ENCODE measurements around the gene FAT4.

The FAT4 gene, protein sequence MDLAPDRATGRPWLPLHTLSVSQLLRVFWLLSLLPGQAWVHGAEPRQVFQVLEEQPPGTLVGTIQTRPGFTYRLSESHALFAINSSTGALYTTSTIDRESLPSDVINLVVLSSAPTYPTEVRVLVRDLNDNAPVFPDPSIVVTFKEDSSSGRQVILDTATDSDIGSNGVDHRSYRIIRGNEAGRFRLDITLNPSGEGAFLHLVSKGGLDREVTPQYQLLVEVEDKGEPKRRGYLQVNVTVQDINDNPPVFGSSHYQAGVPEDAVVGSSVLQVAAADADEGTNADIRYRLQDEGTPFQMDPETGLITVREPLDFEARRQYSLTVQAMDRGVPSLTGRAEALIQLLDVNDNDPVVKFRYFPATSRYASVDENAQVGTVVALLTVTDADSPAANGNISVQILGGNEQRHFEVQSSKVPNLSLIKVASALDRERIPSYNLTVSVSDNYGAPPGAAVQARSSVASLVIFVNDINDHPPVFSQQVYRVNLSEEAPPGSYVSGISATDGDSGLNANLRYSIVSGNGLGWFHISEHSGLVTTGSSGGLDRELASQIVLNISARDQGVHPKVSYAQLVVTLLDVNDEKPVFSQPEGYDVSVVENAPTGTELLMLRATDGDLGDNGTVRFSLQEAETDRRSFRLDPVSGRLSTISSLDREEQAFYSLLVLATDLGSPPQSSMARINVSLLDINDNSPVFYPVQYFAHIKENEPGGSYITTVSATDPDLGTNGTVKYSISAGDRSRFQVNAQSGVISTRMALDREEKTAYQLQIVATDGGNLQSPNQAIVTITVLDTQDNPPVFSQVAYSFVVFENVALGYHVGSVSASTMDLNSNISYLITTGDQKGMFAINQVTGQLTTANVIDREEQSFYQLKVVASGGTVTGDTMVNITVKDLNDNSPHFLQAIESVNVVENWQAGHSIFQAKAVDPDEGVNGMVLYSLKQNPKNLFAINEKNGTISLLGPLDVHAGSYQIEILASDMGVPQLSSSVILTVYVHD (N-terminal part only)

DNA sequence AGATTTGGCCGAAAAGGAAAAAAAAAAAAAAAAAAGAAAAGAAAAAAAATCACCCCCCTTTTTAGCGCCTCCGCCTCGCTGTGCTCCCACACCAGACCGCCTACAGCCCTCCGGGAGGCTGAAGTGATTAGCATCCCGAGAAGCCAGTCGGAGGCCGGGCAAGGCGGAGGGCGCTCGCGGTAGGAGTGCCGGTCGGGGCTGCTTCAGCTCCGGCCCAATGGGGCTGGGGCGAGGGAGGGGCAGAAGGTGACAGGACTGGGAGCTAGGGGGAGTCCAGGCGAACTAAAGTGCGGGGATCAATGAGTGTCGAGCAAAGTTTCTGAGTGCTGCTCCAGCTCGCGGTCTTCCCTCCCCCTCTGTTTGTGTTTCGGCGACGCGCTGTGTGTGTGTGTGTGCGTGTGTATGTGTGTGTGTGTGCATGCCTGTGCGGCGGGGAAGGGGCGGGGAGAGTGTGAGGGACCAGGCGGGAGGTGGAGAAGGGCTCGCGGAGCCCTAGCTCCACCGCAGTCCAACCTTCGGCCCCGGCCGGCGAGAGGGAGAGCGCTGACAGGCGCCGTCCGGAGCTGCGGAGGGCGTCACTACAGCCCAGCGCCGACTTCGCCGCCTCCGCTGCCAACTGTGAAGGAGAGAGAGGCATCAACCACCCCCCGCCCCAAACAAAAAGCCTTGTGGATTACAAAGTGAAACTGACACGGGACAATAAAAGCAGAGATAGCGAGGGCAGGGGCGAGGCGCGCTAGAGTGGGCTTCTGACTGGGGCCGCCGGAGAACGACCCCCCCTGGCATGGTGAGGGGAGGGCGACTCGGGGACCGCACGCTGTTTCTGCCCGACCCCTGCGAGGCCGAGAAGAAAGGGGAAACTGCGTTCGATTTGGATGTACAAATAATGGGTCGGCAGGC, at the start of gene FAT4:
TSS of gene FAT4 (plus strand) at position 280 of the 900 bp plus-strand sequence. CDS start 1,457 bp downstream, outside the sequence.
- no peak for DNase-seq (ENCODE audit: low read depth in 2 of 2)

DNA sequence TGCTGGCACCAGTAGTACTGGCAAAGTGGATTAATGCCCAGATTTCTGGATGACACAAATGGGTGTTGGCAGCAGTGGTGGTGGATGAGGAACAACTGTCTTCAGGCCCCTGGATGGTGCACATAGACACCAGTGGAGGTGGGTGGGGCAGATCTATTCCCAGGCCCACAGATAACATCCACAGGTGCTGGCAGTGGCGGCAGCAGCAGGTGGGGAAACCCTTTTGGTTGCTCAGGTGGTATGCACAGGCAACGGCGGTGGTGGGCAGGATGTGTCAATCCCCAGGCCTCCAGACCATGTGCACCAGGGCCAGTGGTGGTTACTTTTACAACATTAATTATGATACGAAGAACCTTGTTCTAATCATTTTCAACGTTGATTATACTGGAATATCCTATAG, 48.9 kb upstream of the FAT4 start:
- DNase-seq (ENCODE audit: low read depth in 2 of 2) = no peak

DNA sequence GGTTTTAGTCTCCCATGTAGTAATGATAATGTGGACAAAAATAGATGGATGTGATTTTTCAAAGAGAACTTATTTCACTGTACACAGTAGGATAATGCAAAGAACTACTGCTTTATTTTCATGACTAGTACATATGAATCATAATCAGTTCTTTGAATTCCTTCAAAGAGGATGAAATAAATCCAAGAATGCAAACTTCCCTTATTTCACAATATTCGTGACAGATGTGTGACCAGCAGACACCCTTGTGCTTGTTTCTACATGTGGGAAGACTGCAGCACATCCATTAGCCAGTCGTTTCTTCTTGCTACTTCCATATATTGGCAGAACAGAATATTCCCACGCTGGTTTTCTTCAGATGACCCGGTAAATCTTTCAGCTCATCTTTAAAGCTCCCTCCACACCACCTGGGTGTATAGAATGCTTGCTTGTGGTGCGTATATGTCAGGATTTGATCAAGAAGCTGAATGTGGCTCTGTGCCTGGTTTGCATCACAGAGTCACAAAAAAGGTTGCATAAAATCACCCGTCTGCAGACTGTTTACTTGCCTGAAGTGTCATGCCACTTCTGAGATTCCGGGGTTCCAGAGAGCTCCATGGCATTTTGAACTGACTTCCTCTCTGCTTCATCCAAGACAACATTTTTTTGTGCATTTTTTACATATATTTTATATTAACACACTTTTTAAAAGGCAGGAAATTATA, 47.7 kb upstream of the FAT4 start:
- DNase-seq (ENCODE audit: low read depth in 2 of 2) = no peak

DNA sequence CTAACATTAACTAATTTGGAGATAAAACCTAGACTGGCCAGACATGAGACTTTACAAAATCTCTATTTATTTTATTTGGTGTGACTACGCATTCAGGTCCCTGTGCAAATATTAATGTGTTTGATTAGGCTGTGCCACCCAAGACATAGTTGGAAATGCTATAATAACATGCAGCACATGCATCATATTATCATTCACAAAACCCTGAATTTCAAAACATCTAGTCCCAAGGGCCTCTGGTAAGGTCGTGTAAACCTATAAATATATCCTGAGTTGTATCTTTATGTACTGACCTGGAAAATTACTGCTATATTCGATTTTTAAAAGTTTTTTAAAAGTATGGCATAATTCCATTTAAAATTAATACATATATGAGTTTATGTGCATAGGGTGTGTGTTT, 47.1 kb upstream of the FAT4 start:
- DNase-seq (ENCODE audit: low read depth in 2 of 2) = no peak

DNA sequence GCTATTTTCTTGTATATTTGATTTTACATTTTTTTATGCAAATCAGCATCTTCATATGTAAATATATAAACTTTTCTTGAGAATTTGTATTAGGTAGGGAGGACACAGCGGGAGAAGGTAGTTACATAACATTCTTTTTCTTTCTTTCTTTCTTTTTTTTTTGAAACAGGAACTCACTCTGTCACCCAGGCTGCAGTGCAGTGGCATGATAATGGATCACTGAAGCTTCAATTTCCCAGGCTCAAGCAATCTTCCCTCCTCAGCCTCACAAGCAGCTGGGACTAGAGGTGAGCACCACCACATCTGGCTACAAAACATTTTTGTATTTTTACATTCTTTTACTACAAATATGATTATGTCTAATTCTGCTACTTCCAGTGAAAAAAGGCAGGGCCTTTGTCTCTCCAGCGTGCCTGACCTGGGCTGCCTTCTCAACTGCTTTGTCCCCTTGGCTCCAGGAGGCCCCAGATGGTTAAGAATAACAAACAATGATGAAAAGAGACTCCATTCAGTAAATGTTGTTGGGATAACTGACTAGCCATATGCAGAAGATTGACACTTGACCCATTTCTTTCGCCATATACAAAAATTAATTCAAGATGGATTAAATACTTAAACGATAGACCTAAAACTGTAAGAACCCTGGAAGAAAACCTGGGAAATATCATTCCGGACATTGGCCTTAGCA, 46.5 kb upstream of the FAT4 start:
- no peak for DNase-seq (ENCODE audit: low read depth in 2 of 2)

DNA sequence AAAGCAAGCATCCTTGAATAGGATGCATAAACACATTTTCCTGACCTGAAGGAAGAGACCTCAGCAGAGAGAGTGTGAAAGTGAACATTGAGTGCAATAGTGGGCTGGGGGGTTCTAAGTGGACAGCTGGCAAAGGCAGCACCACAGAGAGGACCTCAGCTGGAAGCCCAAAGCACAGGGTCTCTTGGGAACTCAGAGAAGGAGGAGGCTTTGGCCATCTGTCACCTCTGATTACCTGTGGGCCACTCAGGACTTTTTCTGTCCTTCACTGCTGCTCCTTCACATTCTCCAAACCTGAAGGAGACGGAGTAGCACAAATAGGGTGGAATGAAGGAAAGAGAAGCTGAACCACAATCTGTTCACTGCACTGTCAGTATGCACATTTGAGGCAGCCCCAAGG, 37.9 kb upstream of the FAT4 start:
- DNase-seq (ENCODE audit: low read depth in 2 of 2) = no peak

DNA sequence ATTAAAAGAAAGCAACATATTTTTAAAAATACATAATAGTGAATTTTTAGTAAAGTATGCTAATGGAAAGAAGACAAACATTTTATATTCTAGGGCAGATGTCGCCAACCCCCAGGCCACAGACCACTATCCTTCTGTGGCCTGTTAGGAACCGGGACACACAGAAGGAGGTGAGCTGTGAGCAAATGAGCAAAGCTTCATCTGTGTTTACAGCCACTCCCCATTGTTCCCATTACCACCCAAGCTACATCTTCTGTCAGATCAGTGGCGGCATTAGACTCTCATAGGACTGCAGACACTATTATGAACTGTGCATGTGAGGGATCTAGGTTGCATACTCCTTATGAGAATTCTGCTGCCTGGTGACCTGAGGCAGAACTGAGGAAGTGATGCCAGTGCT, 37.0 kb upstream of the FAT4 start:
- no peak for DNase-seq (ENCODE audit: low read depth in 2 of 2)

DNA sequence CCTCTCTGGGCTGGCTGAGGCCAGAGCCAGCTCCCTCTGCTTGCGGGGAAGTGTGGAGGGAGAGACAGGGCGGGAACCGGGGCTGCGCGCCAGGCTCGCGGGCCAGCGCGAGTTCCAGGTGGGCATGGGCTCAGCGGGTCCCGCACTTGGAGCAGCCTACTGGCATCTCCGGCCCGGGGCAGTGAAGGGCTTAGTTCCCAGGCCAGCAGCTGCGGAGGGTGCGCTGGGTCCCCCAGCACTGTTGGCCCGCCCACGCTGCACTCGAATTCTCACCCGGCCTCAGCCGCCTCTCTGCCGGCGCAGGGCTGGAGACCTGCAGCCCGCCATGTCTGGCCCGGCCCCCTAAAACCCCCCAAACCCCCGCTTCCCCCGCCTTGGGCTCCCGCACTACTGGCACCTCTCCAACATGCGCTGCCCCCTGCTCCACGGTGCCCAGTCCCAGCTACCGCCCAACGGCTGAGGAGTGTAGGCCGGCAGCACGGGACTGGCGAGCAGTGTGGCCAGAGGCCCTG, 33.8 kb upstream of the FAT4 start:
- DNase-seq (ENCODE audit: low read depth in 2 of 2) = no peak

DNA sequence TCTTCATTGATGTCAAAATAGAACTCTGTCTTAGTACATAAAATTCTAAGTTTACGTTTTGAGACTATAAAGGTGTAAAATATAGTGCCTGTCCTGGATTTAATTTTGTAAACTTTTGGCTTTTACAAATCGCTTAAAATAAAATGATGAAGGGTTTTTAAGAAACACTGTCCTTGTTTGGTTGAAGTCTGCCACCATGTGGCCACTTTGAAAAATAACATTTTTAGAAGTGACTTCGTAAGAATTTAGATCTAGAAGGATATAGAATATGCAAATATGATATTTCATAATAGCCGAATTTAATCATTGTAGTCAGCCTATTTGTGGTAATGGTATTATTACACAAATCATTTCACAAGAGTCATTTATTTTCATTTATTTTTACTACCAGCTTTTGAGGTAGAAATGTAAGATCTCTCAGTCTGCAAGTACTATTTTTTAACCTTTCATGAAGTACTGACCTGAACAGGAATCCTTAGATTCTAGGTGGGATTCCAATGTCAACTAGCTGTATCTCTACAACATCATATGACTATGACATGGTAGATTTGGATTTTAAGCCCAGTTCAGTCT, 31.0 kb upstream of the FAT4 start:
- no peak for DNase-seq (ENCODE audit: low read depth in 2 of 2)

DNA sequence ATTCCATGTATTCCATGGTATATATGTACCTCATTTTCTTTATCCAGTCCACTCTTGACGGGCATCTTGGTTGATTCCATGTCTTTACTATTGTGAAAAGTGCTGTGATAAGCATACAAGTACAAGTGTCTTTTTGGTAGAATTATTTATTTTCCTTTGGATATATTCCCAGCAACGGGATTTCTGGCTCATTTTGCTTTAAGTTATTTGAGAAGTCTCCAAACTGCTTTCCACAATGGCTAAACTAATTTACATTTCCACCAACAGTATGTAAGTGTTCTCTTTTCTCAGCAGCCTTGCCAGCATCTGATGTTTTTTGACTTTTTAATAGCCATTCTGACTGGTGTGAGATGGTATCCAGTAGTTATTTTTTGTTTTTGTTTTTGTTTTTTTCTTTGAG, 17.6 kb upstream of the FAT4 start:
- DNase-seq (ENCODE audit: low read depth in 2 of 2) = no peak

DNA sequence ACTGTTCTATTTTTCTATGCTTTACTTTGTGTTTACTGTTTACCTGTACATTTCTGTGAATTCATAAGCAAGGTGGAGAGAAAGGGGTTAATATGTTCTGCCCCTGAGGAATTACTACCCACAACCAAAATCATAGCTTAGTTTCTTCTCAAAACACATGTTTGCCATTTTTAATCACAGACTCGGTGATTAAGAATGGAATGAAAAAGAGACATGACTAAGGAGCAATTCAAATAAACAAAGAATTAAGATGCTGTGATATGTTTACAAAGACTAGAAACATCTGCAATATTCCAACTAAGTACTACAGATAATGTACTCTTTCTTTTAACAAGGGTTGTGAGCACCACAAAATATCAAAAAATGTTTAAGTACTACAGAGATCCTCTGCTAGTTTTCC, 11.7 kb upstream of the FAT4 start:
- no peak for DNase-seq (ENCODE audit: low read depth in 2 of 2)

DNA sequence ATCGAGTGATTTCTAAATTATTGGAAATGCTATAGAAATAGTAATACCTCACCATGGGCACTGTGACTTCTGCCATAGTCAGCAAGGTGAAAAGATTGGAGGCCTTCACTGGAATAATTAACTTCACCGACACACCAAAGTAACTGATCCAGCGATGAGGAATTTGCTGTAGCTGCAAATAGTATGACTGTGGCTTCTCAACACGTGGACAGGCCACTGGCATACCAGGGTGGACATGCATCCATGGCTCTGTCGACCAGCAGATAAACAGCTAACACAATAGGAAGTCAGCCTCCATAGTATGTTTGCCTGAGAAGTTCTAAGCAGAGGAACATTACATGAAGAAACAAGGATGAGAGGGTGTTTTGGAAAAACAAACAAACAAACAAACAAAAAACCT, 10.9 kb upstream of the FAT4 start:
- no peak for DNase-seq (ENCODE audit: low read depth in 2 of 2)

DNA sequence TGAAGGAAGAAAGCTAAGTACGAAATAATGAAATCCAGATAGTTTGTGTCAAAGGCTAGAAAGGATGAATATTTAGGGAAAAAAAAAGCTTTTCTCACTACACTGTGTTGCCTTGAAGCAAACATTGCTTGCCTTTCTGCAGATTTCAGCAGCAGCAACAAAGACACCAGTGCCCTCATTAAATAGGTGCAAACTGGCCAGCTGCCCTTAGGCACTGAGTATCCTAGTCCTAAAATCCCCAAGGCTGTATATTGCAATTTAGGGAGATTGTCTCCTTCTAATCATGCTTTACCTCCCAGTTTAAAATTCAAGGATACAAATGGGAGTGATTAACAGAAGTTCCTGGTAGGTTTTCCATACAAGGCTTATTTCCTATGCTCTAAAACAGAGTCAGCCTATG, 8.6 kb upstream of the FAT4 start:
- no peak for DNase-seq (ENCODE audit: low read depth in 2 of 2)

DNA sequence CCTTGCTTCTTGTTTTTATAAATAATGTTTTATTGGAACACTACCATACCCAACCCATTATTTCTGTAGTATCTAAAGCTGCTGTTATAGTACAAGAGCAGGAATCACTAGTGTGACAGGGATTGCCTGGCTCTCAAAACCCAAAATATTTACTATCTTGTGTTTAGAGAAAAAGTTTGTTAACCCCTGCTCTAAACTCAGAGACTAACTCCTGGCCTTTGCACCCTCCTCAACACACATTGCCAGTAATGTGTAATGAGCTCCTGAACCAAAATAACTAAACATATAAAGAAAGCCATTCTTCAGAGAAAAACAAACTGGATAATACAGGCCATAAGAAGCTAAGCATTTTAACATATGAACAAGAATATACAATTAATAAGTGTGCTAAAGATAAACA, 8.2 kb upstream of the FAT4 start:
- DNase-seq (ENCODE audit: low read depth in 2 of 2) = no peak

DNA sequence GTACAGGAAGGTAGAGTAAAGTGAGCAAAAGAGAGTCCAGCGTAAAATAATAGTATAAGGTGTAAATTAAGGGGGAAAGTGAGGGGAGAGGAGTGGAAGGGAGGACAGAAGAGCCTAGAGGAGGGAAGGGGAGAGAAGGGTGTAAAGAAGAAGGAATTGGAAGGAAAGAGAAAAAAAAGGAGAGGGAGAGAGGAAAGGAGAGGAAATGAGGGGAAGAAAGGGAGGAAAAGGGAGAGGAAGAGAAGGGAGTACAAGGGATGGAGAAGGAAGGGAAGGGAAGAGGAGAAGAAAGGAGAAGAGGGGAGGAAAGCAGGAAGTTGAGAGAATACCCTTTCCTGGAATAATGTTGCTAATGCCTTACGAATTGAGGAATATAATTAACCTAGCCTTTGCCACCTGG, 3.3 kb upstream of the FAT4 start:
- no peak for DNase-seq (ENCODE audit: low read depth in 2 of 2)

DNA sequence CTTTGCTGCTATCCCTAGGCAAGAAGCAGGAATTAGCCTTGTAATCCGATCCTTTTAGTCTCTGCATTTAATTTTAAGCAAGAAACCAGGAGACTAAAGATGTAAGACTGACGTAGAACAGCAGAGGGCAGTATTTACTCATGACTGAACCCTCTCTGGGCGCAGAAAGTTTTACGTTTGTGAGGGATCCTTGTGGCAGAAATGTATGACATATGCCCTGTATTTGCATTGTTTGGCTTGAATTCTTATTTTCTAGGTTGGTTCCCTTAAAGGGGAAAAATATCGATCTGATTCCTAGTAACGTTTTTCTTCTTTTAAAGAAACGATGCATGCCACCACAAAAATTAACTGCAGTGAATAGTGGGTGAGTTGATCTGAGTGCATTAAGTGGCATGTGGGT, 1.3 kb upstream of the FAT4 start:
- DNase-seq (ENCODE audit: low read depth in 2 of 2) = no peak

DNA sequence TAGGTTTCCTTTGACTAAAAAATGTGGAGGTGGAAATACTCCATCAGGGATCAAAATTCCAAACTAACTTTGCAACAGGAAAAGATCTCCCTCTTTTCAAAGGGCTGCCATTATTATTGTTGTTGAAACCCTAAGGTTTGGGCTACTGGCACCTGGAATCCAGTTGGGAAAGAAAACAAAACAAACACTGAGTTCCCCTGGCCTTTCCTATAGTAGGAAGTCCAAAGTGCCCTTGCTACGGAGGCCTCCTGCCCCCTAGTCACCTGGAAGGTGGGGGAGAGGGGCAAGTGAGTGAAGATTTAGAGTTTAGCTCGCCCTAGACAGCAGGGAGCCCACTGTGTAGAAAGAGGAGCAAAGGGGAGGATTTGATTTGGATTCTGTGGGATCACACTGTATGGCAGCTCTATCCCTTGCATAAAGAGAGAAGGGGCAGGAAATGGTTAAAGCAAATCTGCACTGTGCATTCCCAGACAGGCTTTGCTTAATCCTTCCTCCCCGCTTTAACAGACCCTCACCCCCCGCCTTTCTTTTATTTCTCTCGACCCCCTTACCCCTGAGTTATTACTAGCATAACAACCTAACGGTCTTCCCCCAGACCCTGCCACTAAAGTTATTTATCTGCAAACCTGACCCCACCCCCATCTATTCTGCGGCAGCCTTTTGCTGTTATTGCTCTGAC, 627 bp upstream of the FAT4 start:
- no peak for DNase-seq (ENCODE audit: low read depth in 2 of 2)

DNA sequence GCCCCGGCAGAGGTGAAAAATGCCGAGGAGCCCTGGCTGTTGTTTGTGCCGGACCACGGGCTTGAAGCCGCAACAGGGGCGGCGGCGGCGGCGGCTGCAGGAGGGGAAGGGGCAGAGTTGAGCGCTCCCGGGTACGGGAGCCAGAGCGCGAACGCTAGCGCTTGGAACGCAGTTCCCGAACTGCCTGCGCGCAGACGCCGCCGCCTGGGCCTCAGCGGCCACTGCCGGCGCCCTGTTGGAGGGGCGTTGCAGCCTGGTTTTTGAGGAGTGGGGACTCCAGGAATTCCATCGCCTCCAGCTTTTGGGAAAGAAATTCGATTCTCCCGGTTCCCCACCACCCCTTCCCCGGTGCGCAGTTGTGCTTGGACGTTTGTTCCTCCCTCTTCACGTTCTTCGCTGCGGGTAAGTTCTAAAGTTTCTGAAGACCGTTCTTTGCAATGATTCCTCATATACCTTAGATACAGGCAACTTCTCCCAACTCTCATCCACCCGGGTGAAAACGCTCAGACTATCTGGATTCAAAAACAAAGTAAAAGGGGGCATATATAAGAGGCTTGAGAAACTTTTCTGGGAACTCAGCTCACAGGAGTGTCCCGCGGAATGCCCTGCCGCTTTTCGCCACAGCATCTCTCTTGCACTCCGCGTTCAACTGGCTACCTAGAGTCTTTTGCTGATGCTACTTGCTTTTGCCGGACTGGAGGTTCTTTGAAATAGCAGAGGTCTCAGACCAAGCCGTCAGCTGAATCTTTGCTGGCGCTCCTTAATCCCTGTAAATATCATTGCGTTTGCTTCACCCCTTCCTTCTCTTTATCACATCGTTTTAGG, 1.0 kb downstream of the FAT4 start:
- no peak for DNase-seq (ENCODE audit: low read depth in 2 of 2)

DNA sequence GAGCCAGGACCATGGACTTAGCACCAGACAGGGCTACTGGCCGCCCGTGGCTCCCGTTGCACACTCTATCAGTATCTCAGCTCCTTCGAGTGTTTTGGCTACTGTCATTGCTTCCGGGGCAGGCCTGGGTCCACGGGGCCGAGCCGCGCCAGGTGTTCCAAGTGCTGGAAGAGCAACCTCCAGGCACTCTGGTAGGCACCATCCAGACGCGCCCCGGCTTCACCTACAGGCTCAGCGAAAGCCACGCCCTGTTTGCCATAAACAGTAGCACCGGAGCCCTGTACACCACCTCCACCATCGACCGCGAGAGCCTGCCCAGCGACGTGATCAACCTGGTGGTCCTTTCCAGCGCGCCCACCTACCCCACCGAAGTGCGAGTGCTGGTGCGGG, 1.6 kb downstream of the FAT4 start:
- no peak for DNase-seq (ENCODE audit: low read depth in 2 of 2)

Data from stimulated activated CD8-positive, alpha-beta memory T cell treated with anti-CD3 and anti-CD28 coated beads, Interleukin-2, amount 100 ng/mL, for 48 hours (primary cell).